HuH-7.5 (cell line): Measurements from ENCODE around the gene GPRC5C.

Experiments
- DNase-seq: peaks from one replicate; pipeline ENCODE4 v3.0.0; 2011; ENCODE audit warnings: low spot score

Gene GPRC5C

GRCh38 chr17:74452033-74452840 is 20.3 kb downstream of the GPRC5C start:
- DNase-seq = no peak

GRCh38 chr17:74452841-74453661 is 21.2 kb downstream of the GPRC5C start:
- no peak for DNase-seq

- DNase-seq = peak; percentile 96
These were observed 21.8 kb downstream of the GPRC5C start for GRCh38 chr17:74453665-74454196.

- no peak for DNase-seq
These were observed 22.5 kb downstream of the GPRC5C start for GRCh38 chr17:74454197-74455024.

GRCh38 chr17:74455025-74455545 is 23.2 kb downstream of the GPRC5C start:
- no peak for DNase-seq

GRCh38 chr17:74455821-74456220 is 23.9 kb downstream of the GPRC5C start:
- no peak for DNase-seq

GRCh38 chr17:74457146-74457819 is 25.4 kb downstream of the GPRC5C start:
- DNase-seq = peak; percentile 72

- DNase-seq = no peak
These were observed 25.9 kb downstream of the GPRC5C start for GRCh38 chr17:74457820-74458166.

GRCh38 chr17:74458835-74459234 is 26.9 kb downstream of the GPRC5C start:
- DNase-seq = no peak

GRCh38 chr17:74459622-74460021 is 27.7 kb downstream of the GPRC5C start:
- no peak for DNase-seq

GRCh38 chr17:74460241-74460640 is 28.4 kb downstream of the GPRC5C start:
- no peak for DNase-seq

GRCh38 chr17:74460996-74461395 is 29.1 kb downstream of the GPRC5C start:
- DNase-seq = no peak

GRCh38 chr17:74461611-74462010 is 29.7 kb downstream of the GPRC5C start:
- no peak for DNase-seq

- no peak for DNase-seq
These were observed 33.0 kb downstream of the GPRC5C start for GRCh38 chr17:74464730-74465377.

GRCh38 chr17:74465378-74466110 is 33.7 kb downstream of the GPRC5C start:
- no peak for DNase-seq

GRCh38 chr17:74466111-74466827 is 34.4 kb downstream of the GPRC5C start, which contains the start of gene CD300A:
Gene CD300A, plus strand, starts transcription at chr17:74466634. Its CDS starts 70 bp downstream, at chr17:74466704.
- no peak for DNase-seq

- no peak for DNase-seq
These were observed 34.9 kb downstream of the GPRC5C start for GRCh38 chr17:74466828-74467184.

GRCh38 chr17:74467221-74467951 is 35.5 kb downstream of the GPRC5C start:
- no peak for DNase-seq

- no peak for DNase-seq
These were observed 39.5 kb downstream of the GPRC5C start for GRCh38 chr17:74471341-74471740.
